DND-41 (cell line): Measurements from ENCODE around the gene CTTN.
"Not testable (repeated sequence)": the region's sequence is repeated elsewhere in the genome, so short reads cannot be mapped to it uniquely, and the experiment has no call there.

Experiments
- ATAC-seq: fragments of 200-7000 bp; cut with Tn5 transposase; 3 replicates; pipeline ENCODE4 v1.9.1; 2021; ENCODE audit warnings: low read depth; ENCODE audit not compliant: insufficient read depth
- DNase-seq: peaks from one replicate; pipeline ENCODE4 v3.0.0-alpha.2; 2020
- H2AFZ ChIP-seq: 2 replicates; pipeline ENCODE4 v1.6.0; 2012; ENCODE audit warnings: low read depth, low read length
- H3K27ac ChIP-seq: 2 replicates; pipeline ENCODE4 v1.5.1; 2012; ENCODE audit warnings: low read length, inconsistent platforms
- H3K27me3 ChIP-seq: fragments of 200-600 bp; sonication (generic); 2 replicates; pipeline ENCODE4 v1.6.0; 2012; ENCODE audit warnings: low read length, mild to moderate bottlenecking, inconsistent platforms; ENCODE audit not compliant: insufficient read depth, poor library complexity
- H3K36me3 ChIP-seq: 2 replicates; pipeline ENCODE4 v1.5.1; 2012; ENCODE audit warnings: low read length, inconsistent platforms; ENCODE audit not compliant: insufficient read depth
- H3K4me1 ChIP-seq: 2 replicates; pipeline ENCODE4 v1.5.1; 2012; ENCODE audit warnings: mild to moderate bottlenecking, low read length; ENCODE audit not compliant: insufficient read depth
- H3K4me2 ChIP-seq: 2 replicates; pipeline ENCODE4 v1.6.0; 2012; ENCODE audit warnings: mild to moderate bottlenecking, moderate library complexity, low read length, inconsistent platforms; ENCODE audit not compliant: insufficient read depth
- H3K4me3 ChIP-seq, 2 experiments: fragments of 200-600 bp in 1 of 2; shearing (Covaris generic) in 1 of 2; 2 replicates each; pipeline ENCODE4 v1.5.1; 2012 to 2016; ENCODE audit warnings: inconsistent platforms in 2 of 2, low read length in 2 of 2, mild to moderate bottlenecking in 2 of 2, low read depth in 1 of 2, moderate library complexity in 1 of 2
- H3K79me2 ChIP-seq: 2 replicates; pipeline ENCODE4 v1.6.0; 2012; ENCODE audit warnings: low read length, inconsistent platforms; ENCODE audit not compliant: insufficient read depth
- H3K9ac ChIP-seq: 2 replicates; pipeline ENCODE4 v1.6.0; 2012; ENCODE audit warnings: low read depth, mild to moderate bottlenecking, inconsistent platforms, low read length, moderate library complexity
- H3K9me3 ChIP-seq: 2 replicates; pipeline ENCODE4 v1.5.1; 2012; ENCODE audit warnings: low read length, moderate library complexity, mild to moderate bottlenecking, inconsistent platforms; ENCODE audit not compliant: insufficient read depth, severe bottlenecking
- H4K20me1 ChIP-seq: 2 replicates; pipeline ENCODE4 v1.6.0; 2012; ENCODE audit warnings: low read length; ENCODE audit not compliant: insufficient read depth
- EZH2 ChIP-seq: IDR thresholded peaks from 3 replicates; pipeline ENCODE4 v1.6.1; 2012; ENCODE audit warnings: borderline replicate concordance, low read depth, mild to moderate bottlenecking, moderate library complexity, low read length, inconsistent platforms; ENCODE audit not compliant: severe bottlenecking
- TF ChIP-seq, protein P1 (sequence below): IDR thresholded peaks from 2 replicates; pipeline ENCODE4 v1.5.1; 2012; ENCODE audit warnings: borderline replicate concordance, low read length, moderate library complexity, mild to moderate bottlenecking; ENCODE audit not compliant: poor library complexity, severe bottlenecking; ENCODE audit errors: extremely low read depth

Gene CTTN

DNA sequence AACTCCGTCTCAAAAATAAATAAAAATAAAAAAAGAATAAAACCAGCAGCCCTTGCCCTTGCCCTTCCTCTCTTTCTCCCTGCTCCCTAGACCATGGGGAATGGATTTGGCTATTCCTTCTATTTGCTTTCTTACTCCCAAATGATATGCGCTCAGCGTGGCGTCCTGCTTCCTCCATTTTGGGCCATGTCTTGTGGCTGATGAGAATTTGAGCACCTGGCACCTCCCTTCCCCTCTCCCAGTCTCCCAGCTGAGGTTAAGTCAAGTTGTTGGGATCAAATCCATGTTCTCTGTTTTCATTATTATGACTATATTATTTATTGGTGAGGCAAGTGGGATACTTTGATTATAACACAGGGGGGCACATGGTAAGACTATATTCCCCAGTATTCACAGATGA lies 10.8 kb upstream of the CTTN start:
- Histone ChIP-seq H3K79me2 (no peaks in the 10 kb centered on the region), H3K4me2 (no peak overlapping the region), H3K9me3 (no peaks in the 10 kb centered on the region), H3K4me1 (no peaks in the 10 kb centered on the region), H3K4me3 (no peak overlapping the region), H3K27ac (no peak overlapping the region), H3K27me3 (no peaks in the 10 kb centered on the region), H3K9ac (no peak overlapping the region), H4K20me1 (no peaks in the 10 kb centered on the region; the same call in 1 of the 2 replicates), H3K36me3 (peaks cover 22% of the 10 kb centered on the region), H2AFZ (no peak overlapping the region)
- no peak for ATAC-seq
- no peak for DNase-seq
- TF ChIP-seq EZH2: no peak
- TF ChIP-seq, protein P1, sequence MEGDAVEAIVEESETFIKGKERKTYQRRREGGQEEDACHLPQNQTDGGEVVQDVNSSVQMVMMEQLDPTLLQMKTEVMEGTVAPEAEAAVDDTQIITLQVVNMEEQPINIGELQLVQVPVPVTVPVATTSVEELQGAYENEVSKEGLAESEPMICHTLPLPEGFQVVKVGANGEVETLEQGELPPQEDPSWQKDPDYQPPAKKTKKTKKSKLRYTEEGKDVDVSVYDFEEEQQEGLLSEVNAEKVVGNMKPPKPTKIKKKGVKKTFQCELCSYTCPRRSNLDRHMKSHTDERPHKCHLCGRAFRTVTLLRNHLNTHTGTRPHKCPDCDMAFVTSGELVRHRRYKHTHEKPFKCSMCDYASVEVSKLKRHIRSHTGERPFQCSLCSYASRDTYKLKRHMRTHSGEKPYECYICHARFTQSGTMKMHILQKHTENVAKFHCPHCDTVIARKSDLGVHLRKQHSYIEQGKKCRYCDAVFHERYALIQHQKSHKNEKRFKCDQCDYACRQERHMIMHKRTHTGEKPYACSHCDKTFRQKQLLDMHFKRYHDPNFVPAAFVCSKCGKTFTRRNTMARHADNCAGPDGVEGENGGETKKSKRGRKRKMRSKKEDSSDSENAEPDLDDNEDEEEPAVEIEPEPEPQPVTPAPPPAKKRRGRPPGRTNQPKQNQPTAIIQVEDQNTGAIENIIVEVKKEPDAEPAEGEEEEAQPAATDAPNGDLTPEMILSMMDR: no peak

DNA sequence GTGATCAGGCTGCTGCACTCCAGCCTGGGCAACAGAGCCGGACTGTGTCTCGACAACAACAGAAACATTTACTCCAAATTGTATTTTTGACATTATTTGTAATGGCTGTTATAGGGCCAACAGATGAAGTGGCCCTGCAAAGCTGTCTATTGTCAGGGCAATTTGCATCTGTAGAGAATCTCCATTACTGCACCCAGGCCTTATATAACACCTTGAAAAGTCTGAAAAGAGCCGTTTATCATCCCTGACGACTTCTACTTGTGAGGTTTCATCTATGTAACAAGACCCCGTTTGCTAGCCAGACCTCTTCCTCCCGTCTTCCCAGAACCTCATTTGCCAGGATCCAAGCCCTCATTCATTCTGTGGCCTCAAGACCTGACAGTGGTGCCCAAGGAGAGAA lies 9.1 kb upstream of the CTTN start:
- no peaks in the 10 kb centered on the region for H4K20me1 ChIP-seq
- H3K27ac ChIP-seq: no peak overlapping the region
- H3K79me2 ChIP-seq: no peaks in the 10 kb centered on the region
- no peaks in the 10 kb centered on the region for H3K4me1 ChIP-seq
- no peak overlapping the region for H3K4me2 ChIP-seq
- TF ChIP-seq EZH2: no peak
- TF ChIP-seq, protein P1: no peak
- ATAC-seq (no peak), DNase-seq (no peak)
- H3K9me3 ChIP-seq: no peaks in the 10 kb centered on the region
- no peak overlapping the region for H3K9ac ChIP-seq
- no peaks in the 10 kb centered on the region for H3K27me3 ChIP-seq
- H2AFZ ChIP-seq: no peak overlapping the region
- H3K4me3 ChIP-seq: no peak overlapping the region
- H3K36me3 ChIP-seq: peaks cover 14% of the 10 kb centered on the region

DNA sequence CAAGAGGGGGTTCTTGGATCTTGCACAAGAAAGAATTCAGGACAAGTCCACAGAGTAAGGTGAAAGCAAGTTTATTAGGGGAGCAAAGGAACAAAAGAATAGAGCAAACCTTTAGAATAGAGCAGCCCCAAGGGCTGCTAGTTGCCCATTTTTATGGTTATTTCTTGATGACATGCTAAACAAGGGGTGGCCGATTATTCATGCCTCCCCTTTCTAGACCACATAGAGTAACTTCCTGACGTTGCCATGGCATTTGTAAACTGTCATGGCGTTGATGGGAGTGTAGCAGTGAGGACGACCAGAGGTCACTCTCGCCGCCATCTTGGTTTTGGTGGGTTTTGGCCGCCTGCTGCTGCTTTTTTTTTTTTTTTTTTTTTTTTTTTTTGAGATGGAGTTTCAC lies 7.4 kb upstream of the CTTN start:
- ATAC-seq, H3K27me3 ChIP-seq, H3K9ac ChIP-seq, DNase-seq, H4K20me1 ChIP-seq, H2AFZ ChIP-seq, H3K4me1 ChIP-seq, H3K27ac ChIP-seq, H3K4me2 ChIP-seq, H3K4me3 ChIP-seq, H3K79me2 ChIP-seq, H3K36me3 ChIP-seq, H3K9me3 ChIP-seq: not testable (repeated sequence)

DNA sequence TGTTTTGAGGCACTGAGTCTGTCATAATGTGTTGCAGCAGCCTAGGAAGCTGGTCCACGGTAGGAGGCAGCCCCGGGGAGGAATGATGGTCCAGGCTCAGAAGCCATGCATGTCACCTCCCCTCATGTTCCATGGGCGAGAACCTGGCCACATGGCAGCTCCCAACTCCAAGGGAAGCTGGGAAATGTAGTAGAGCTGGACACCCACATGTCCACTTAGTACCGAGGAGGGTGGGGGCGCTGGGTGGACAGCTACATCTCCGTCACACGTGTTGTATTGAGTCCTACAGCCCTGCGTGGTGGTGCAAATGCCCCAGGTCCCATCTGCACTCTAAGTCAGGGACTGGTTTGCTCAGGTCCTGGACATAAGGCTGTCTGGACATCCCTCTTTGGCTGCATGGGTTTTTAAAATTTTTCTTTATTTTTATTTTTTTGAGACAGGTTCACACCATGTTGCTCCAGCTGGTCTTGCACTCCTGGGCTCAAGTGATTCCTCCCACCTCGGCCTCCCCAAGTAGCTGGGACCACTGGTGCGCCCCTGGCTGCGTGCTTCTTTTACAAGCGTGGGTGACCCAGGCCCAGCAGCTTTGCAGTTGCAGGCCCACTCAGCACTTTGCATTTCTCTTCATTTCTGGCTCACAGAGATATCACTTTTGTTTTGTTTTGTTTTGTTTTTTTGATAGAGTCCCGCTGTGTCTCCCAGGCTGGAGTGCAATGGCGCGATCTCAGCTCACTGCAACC lies 3.9 kb upstream of the CTTN start:
- Histone ChIP-seq H4K20me1 (peaks cover 4% of the 10 kb centered on the region), H3K9ac (no peak overlapping the region), H3K9me3 (no peaks in the 10 kb centered on the region), H3K4me3 (no peak overlapping the region), H3K79me2 (no peaks in the 10 kb centered on the region), H3K36me3 (0 out of 2 replicates have a peak, but pooled peaks cover 3% of the 10 kb centered on the region), H2AFZ (no peak overlapping the region), H3K27ac (no peak overlapping the region), H3K27me3 (no peaks in the 10 kb centered on the region), H3K4me1 (peaks cover 24% of the 10 kb centered on the region), H3K4me2 (no peak overlapping the region)
- ATAC-seq: no peak
- TF ChIP-seq, protein P1: no peak
- no peak for TF ChIP-seq EZH2
- DNase-seq: no peak
